DOHH2 (cell line): ENCODE data around the gene ATAD3B.
"Not testable (repeated sequence)": the region's sequence is repeated elsewhere in the genome, so short reads cannot be mapped to it uniquely, and the experiment has no call there.

Experiments
- CTCF ChIP-seq: fragments of 200-600 bp; sonication (generic); IDR thresholded peaks from one replicate; pipeline ENCODE4 v1.5.1; 2014; ENCODE audit warnings: antibody characterized with exemption, mild to moderate bottlenecking, low read depth, low read length; ENCODE audit not compliant: poor library complexity, severe bottlenecking
- EZH2phosphoT487 ChIP-seq: fragments of 200-600 bp; sonication (generic); IDR thresholded peaks from 2 replicates; pipeline ENCODE4 v1.6.1; 2017; ENCODE audit warnings: borderline replicate concordance, mild to moderate bottlenecking, antibody characterized with exemption, low read length, moderate library complexity, mixed read lengths

GRCh38 chr1:1512425-1512824 is 40.9 kb downstream of the ATAD3B start:
- TF ChIP-seq CTCF, EZH2phosphoT487: not testable (repeated sequence)
